GM18526 (cell line): ENCODE data around the gene DNAI7.

ENCODE experiments used
- POLR2A ChIP-seq: IDR thresholded peaks from 3 replicates; pipeline ENCODE4 v1.6.1; 2011; ENCODE audit not compliant: insufficient read length; ENCODE audit errors: extremely low read depth

Gene DNAI7

GRCh38 chr12:25194214-25194613 lies 746 bp downstream of the DNAI7 start:
- TF ChIP-seq POLR2A = no peak

- no peak for TF ChIP-seq POLR2A
These were observed 4.2 kb downstream of the DNAI7 start for GRCh38 chr12:25190793-25191192.

- no peak for TF ChIP-seq POLR2A
These were observed 5.3 kb downstream of the DNAI7 start for GRCh38 chr12:25189656-25190055.

GRCh38 chr12:25187781-25188180 lies 7.2 kb downstream of the DNAI7 start:
- no peak for TF ChIP-seq POLR2A

- no peak for TF ChIP-seq POLR2A
These were observed 8.1 kb downstream of the DNAI7 start for GRCh38 chr12:25186788-25187402.

- no peak for TF ChIP-seq POLR2A
These were observed 8.7 kb downstream of the DNAI7 start for GRCh38 chr12:25186038-25186787.

GRCh38 chr12:25184132-25184531 lies 10.8 kb downstream of the DNAI7 start:
- TF ChIP-seq POLR2A = no peak

GRCh38 chr12:25182765-25183164 lies 12.2 kb downstream of the DNAI7 start:
- TF ChIP-seq POLR2A = no peak

- no peak for TF ChIP-seq POLR2A
These were observed 32.1 kb downstream of the DNAI7 start for GRCh38 chr12:25162866-25163265.

- TF ChIP-seq POLR2A = no peak
These were observed 38.9 kb downstream of the DNAI7 start for GRCh38 chr12:25156061-25156460.

GRCh38 chr12:25155022-25155576 lies 39.9 kb downstream of the DNAI7 start:
- no peak for TF ChIP-seq POLR2A

- no peak for TF ChIP-seq POLR2A
These were observed 42.9 kb downstream of the DNAI7 start for GRCh38 chr12:25152055-25152454.

GRCh38 chr12:25151476-25151875 lies 43.5 kb downstream of the DNAI7 start:
- TF ChIP-seq POLR2A = no peak

- TF ChIP-seq POLR2A = no peak
These were observed 48.3 kb downstream of the DNAI7 start for GRCh38 chr12:25146686-25147085.

- no peak for TF ChIP-seq POLR2A
These were observed 59.3 kb downstream of the DNAI7 start for GRCh38 chr12:25135531-25136154.

- no peak for TF ChIP-seq POLR2A
These were observed 63.7 kb downstream of the DNAI7 start for GRCh38 chr12:25131270-25131669.

- no peak for TF ChIP-seq POLR2A
These were observed 64.2 kb downstream of the DNAI7 start for GRCh38 chr12:25130741-25131188.

- no peak for TF ChIP-seq POLR2A
These were observed 68.2 kb downstream of the DNAI7 start for GRCh38 chr12:25126746-25127145.
